Esophagus muscularis mucosa (tissue), 3 donors: ENCODE data around the gene SENP7.

ENCODE experiments used
- CTCF ChIP-seq, 3 experiments: fragments of 200-600 bp in 2 of 3; fragments of 450-650 bp in 1 of 3; sonication (generic) in 2 of 3; IDR thresholded peaks; one replicate each; pipeline ENCODE4 v1.5.1; 2017 to 2019; ENCODE audit warnings: antibody characterized with exemption in 3 of 3, mild to moderate bottlenecking in 2 of 3, moderate library complexity in 1 of 3
- POLR2A ChIP-seq: fragments of 450-650 bp; IDR thresholded peaks from one replicate; pipeline ENCODE4 v1.6.1; 2017; ENCODE audit warnings: antibody characterized with exemption, moderate library complexity, mild to moderate bottlenecking, low read depth

GRCh38 chr3:101527906-101528305 is 14.9 kb upstream of the SENP7 start:
- TF ChIP-seq CTCF (IDR thresholded peaks at IDR 0.05), result no peak
- TF ChIP-seq POLR2A, result no peak
